Loucy (cell line): Measurements from ENCODE around the gene TXNL1.

ENCODE experiments used
- H2AFZ ChIP-seq: fragments of 200-600 bp; sonication (generic); 2 replicates; pipeline ENCODE4 v1.6.0; 2016; ENCODE audit warnings: antibody characterized with exemption, mild to moderate bottlenecking, low read length, moderate library complexity
- H3F3A ChIP-seq: fragments of 200-600 bp; 2 replicates; pipeline ENCODE4 v1.6.0; 2016; ENCODE audit warnings: antibody characterized with exemption, low read depth, mild to moderate bottlenecking
- H3K27me3 ChIP-seq: fragments of 200-600 bp; sonication (generic); 2 replicates; pipeline ENCODE4 v1.6.1; 2014; ENCODE audit warnings: low read length, mild to moderate bottlenecking; ENCODE audit not compliant: insufficient read depth, poor library complexity, severe bottlenecking
- H3K36me3 ChIP-seq: fragments of 200-600 bp; sonication (generic); 2 replicates; pipeline ENCODE4 v1.6.1; 2016; ENCODE audit warnings: low read length; ENCODE audit not compliant: insufficient read depth
- H3K4me1 ChIP-seq: fragments of 200-600 bp; sonication (generic); 2 replicates; pipeline ENCODE4 v1.5.1; 2014; ENCODE audit warnings: low read length, mild to moderate bottlenecking; ENCODE audit not compliant: insufficient read depth, poor library complexity, severe bottlenecking
- H3K4me2 ChIP-seq: fragments of 200-600 bp; sonication (generic); 2 replicates; pipeline ENCODE4 v1.6.0; 2014; ENCODE audit warnings: antibody characterized with exemption, low read length, low read depth, mild to moderate bottlenecking; ENCODE audit not compliant: poor library complexity, severe bottlenecking
- H3K4me3 ChIP-seq: fragments of 200-600 bp; sonication (generic); 2 replicates; pipeline ENCODE4 v1.5.1; 2014; ENCODE audit warnings: low read length, mild to moderate bottlenecking, mixed read lengths; ENCODE audit not compliant: poor library complexity, severe bottlenecking
- H3K79me2 ChIP-seq: fragments of 200-600 bp; sonication (generic); 2 replicates; pipeline ENCODE4 v1.6.1; 2014; ENCODE audit warnings: low read length; ENCODE audit not compliant: insufficient read depth
- H3K9ac ChIP-seq: fragments of 200-600 bp; sonication (generic); 2 replicates; pipeline ENCODE4 v1.6.0; 2014; ENCODE audit warnings: mild to moderate bottlenecking, low read depth, low read length, moderate library complexity; ENCODE audit not compliant: poor library complexity, severe bottlenecking
- H3K9me2 ChIP-seq: fragments of 200-600 bp; sonication (generic); replicated peaks from 2 replicates; pipeline ENCODE4 v1.6.1; 2016; ENCODE audit warnings: low read depth, low read length, mixed read lengths
- H3K9me3 ChIP-seq: fragments of 200-600 bp; sonication (generic); 2 replicates; pipeline ENCODE4 v1.6.1; 2014; ENCODE audit warnings: mild to moderate bottlenecking, antibody characterized with exemption, low read length, low read depth; ENCODE audit not compliant: insufficient read depth
- H4K20me1 ChIP-seq: fragments of 200-600 bp; sonication (generic); 2 replicates; pipeline ENCODE4 v1.6.0; 2014; ENCODE audit warnings: antibody characterized with exemption, low read length, mild to moderate bottlenecking; ENCODE audit not compliant: insufficient read depth, poor library complexity, severe bottlenecking
- CTCF ChIP-seq: fragments of 200-600 bp; sonication (generic); conservative IDR thresholded peaks from 2 replicates; pipeline ENCODE4 v1.5.1; 2014; ENCODE audit warnings: mild to moderate bottlenecking, antibody characterized with exemption, low read length
- EZH2phosphoT487 ChIP-seq: fragments of 200-600 bp; IDR thresholded peaks from 2 replicates; pipeline ENCODE4 v1.6.1; 2018; ENCODE audit warnings: antibody characterized with exemption, mild to moderate bottlenecking, moderate library complexity, borderline replicate concordance

Gene TXNL1

GRCh38 chr18:56568986-56569385 lies 69.4 kb downstream of the TXNL1 start:
- H3K4me3 ChIP-seq = no peak overlapping the region
- H3K9me2 ChIP-seq = no peaks in the 10 kb centered on the region
- H3F3A ChIP-seq = no peaks in the 10 kb centered on the region
- H4K20me1 ChIP-seq = no peaks in the 10 kb centered on the region
- no peak overlapping the region for H3K9ac ChIP-seq
- TF ChIP-seq EZH2phosphoT487 (no peak), CTCF (no peak)
- H3K36me3 ChIP-seq = no peaks in the 10 kb centered on the region
- H3K27me3 ChIP-seq = no peaks in the 10 kb centered on the region
- no peaks in the 10 kb centered on the region for H3K4me1 ChIP-seq
- H3K4me2 ChIP-seq = no peak overlapping the region
- H3K9me3 ChIP-seq = no peaks in the 10 kb centered on the region
- H3K79me2 ChIP-seq = no peaks in the 10 kb centered on the region
- no peak overlapping the region for H2AFZ ChIP-seq

GRCh38 chr18:56565551-56566345 lies 72.6 kb downstream of the TXNL1 start:
- Histone ChIP-seq H3K79me2 (no peaks in the 10 kb centered on the region), H3K36me3 (no peaks in the 10 kb centered on the region), H3K9ac (no peak overlapping the region), H4K20me1 (no peaks in the 10 kb centered on the region), H3K27me3 (no peaks in the 10 kb centered on the region), H3K9me3 (no peaks in the 10 kb centered on the region), H3F3A (no peaks in the 10 kb centered on the region), H3K4me3 (no peak overlapping the region), H3K4me2 (no peak overlapping the region), H2AFZ (no peak overlapping the region), H3K9me2 (no peaks in the 10 kb centered on the region), H3K4me1 (no peaks in the 10 kb centered on the region)
- TF ChIP-seq EZH2phosphoT487 (no peak), CTCF (no peak)

- no peak for TF ChIP-seq CTCF
- TF ChIP-seq EZH2phosphoT487 = no peak
- no peak overlapping the region for H3K4me2 ChIP-seq
- no peaks in the 10 kb centered on the region for H3K36me3 ChIP-seq
- no peaks in the 10 kb centered on the region for H3K9me3 ChIP-seq
- no peak overlapping the region for H2AFZ ChIP-seq
- H3K79me2 ChIP-seq = no peaks in the 10 kb centered on the region
- no peak overlapping the region for H3K9ac ChIP-seq
- no peaks in the 10 kb centered on the region for H3F3A ChIP-seq
- H3K4me3 ChIP-seq = no peak overlapping the region
- H4K20me1 ChIP-seq = no peaks in the 10 kb centered on the region
- no peaks in the 10 kb centered on the region for H3K27me3 ChIP-seq
- H3K9me2 ChIP-seq = no peaks in the 10 kb centered on the region
- no peaks in the 10 kb centered on the region for H3K4me1 ChIP-seq
Observed at GRCh38 chr18:56565046-56565445, 73.3 kb downstream of the TXNL1 start.
